ENCODE results near the gene VAMP2.

VAMP2 gene

GRCh38 chr17:8124350-8125153, 38.2 kb downstream of the VAMP2 start (continued):
- no peak for TF ChIP-seq ZNF580 (tag by site-specific recombination; IDR thresholded peaks at IDR 0.05)
- TF ChIP-seq ZBTB1 (tag by site-specific recombination; IDR thresholded peaks at IDR 0.05), result no peak
- TF ChIP-seq ZNF610 (tag by site-specific recombination; IDR thresholded peaks at IDR 0.05; ENCODE audit: borderline replicate concordance), result no peak
- no peak for TF ChIP-seq ZNF311 (tag by site-specific recombination; IDR thresholded peaks at IDR 0.05; ENCODE audit: borderline replicate concordance)
- no peak for TF ChIP-seq PRDM4 (tag by site-specific recombination; IDR thresholded peaks at IDR 0.05)
- TF ChIP-seq ZNF529 (tag by site-specific recombination; IDR thresholded peaks at IDR 0.05; ENCODE audit: insufficient replicate concordance), result no peak
- TF ChIP-seq ZNF426 (tag by site-specific recombination; IDR thresholded peaks at IDR 0.05), result no peak
- TF ChIP-seq KLF17 (tag by site-specific recombination; IDR thresholded peaks at IDR 0.05), result no peak
- TF ChIP-seq ZNF449 (tag by site-specific recombination; IDR thresholded peaks at IDR 0.05), result no peak
- TF ChIP-seq ZNF626 (tag by site-specific recombination; IDR thresholded peaks at IDR 0.05), result no peak
- TF ChIP-seq ELK4 (IDR thresholded peaks at IDR 0.05; ENCODE audit: borderline replicate concordance, low read depth, low read length), result no peak
- no peak for TF ChIP-seq ZNF791 (tag by site-specific recombination; IDR thresholded peaks at IDR 0.05)
- TF ChIP-seq ZFP37 (tag by site-specific recombination; IDR thresholded peaks at IDR 0.05), result no peak
- no peak for TF ChIP-seq REPIN1 (tag by site-specific recombination; IDR thresholded peaks at IDR 0.05; ENCODE audit: low read depth)
- TF ChIP-seq ZBTB17 (tag by site-specific recombination; IDR thresholded peaks at IDR 0.05), result peak; percentile 40
- peak; percentile 89 for TF ChIP-seq OSR2 (tag by site-specific recombination; IDR thresholded peaks at IDR 0.05)
- no peak for TF ChIP-seq SETDB1 (IDR thresholded peaks at IDR 0.05; ENCODE audit: insufficient read length, low read length)
- no peak for TF ChIP-seq ZNF701 (tag by site-specific recombination; IDR thresholded peaks at IDR 0.05)
- no peak for TF ChIP-seq ZNF629 (tag by site-specific recombination; IDR thresholded peaks at IDR 0.05)

All from HEK293 (cell line).